ENCODE data around the gene SPECC1L.
"Not testable (repeated sequence)": the region's sequence is repeated elsewhere in the genome, so short reads cannot be mapped to it uniquely, and the experiment has no call there.

The SPECC1L gene

GRCh38 chr22:24285245-24285644 is 14.6 kb downstream of the SPECC1L start:
- no peak for DNase-seq

GRCh38 chr22:24287212-24287611 is 16.6 kb downstream of the SPECC1L start:
- DNase-seq: not testable (repeated sequence)

- DNase-seq: not testable (repeated sequence)
These were observed 17.2 kb downstream of the SPECC1L start for GRCh38 chr22:24287801-24288200.

GRCh38 chr22:24289114-24289513 is 18.5 kb downstream of the SPECC1L start:
- no peak for DNase-seq

- no peak for DNase-seq
These were observed 19.1 kb downstream of the SPECC1L start for GRCh38 chr22:24289741-24290163.

GRCh38 chr22:24290459-24290858 is 19.8 kb downstream of the SPECC1L start:
- no peak for DNase-seq

GRCh38 chr22:24291515-24292201 is 21.0 kb downstream of the SPECC1L start:
- no peak for DNase-seq

- DNase-seq: not testable (repeated sequence)
These were observed 21.7 kb downstream of the SPECC1L start for GRCh38 chr22:24292202-24292830.

GRCh38 chr22:24294913-24295312 is 24.3 kb downstream of the SPECC1L start:
- not testable (repeated sequence) for DNase-seq

GRCh38 chr22:24298497-24299155 is 28.0 kb downstream of the SPECC1L start:
- DNase-seq: not testable (repeated sequence)

GRCh38 chr22:24300522-24300921 is 29.9 kb downstream of the SPECC1L start:
- DNase-seq: not testable (repeated sequence)

- DNase-seq: no peak
These were observed 32.0 kb downstream of the SPECC1L start for GRCh38 chr22:24302591-24302990.

- DNase-seq: no peak
These were observed 32.4 kb downstream of the SPECC1L start for GRCh38 chr22:24303007-24303406.

GRCh38 chr22:24304062-24304675 is 33.5 kb downstream of the SPECC1L start:
- DNase-seq: no peak

- DNase-seq: no peak
These were observed 34.6 kb downstream of the SPECC1L start for GRCh38 chr22:24305260-24305692.

- DNase-seq: no peak
These were observed 40.3 kb downstream of the SPECC1L start for GRCh38 chr22:24310969-24311368.

- no peak for DNase-seq
These were observed 44.8 kb downstream of the SPECC1L start for GRCh38 chr22:24315367-24315966.

GRCh38 chr22:24316264-24316663 is 45.6 kb downstream of the SPECC1L start:
- not testable (repeated sequence) for DNase-seq

- not testable (repeated sequence) for DNase-seq
These were observed 46.9 kb downstream of the SPECC1L start for GRCh38 chr22:24317511-24317910.

- DNase-seq: no peak
These were observed 48.8 kb downstream of the SPECC1L start for GRCh38 chr22:24319451-24319850.

- DNase-seq: no peak
These were observed 51.4 kb downstream of the SPECC1L start for GRCh38 chr22:24321999-24322398.

GRCh38 chr22:24322522-24322921 is 51.9 kb downstream of the SPECC1L start:
- DNase-seq: no peak

- no peak for DNase-seq
These were observed 52.6 kb downstream of the SPECC1L start for GRCh38 chr22:24323233-24323632.

Measured in activated CD4-positive, CD25-positive, alpha-beta regulatory T cell (primary cell).